Stimulated activated CD4-positive, alpha-beta T cell treated with anti-CD3 and anti-CD28 coated beads, Interleukin-2, amount 100 ng/mL, for 4 hours (primary cell): Measurements from ENCODE around the gene FAM228B.
"Not testable (repeated sequence)": the region's sequence is repeated elsewhere in the genome, so short reads cannot be mapped to it uniquely, and the experiment has no call there.

Experiments
- DNase-seq: peaks from one replicate; pipeline ENCODE4 v3.0.0-alpha.2; 2020; ENCODE audit warnings: low read depth

Gene FAM228B

GRCh38 chr2:24159708-24160107 lies 36.4 kb downstream of the FAM228B start:
- no peak for DNase-seq

GRCh38 chr2:24160761-24161160 lies 37.5 kb downstream of the FAM228B start:
- DNase-seq: no peak

DNA sequence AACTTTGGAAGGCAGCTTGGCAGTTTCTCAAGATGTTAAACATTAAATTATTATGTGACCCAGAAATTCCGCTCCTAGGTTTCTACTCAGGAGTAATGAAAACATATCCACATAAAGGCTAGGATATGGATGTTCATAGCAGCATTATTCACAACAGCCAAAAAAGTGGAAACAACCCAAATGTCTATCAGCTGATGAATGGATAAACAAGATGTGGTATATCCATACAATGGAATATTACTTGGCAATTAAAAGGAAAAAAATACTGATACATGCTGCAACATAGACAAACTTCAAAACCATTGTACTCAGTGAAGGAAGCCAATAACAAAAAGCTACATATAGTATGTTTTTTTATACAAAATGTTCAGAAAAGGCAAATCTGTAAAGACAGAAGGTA lies 39.2 kb downstream of the FAM228B start:
- no peak for DNase-seq

DNA sequence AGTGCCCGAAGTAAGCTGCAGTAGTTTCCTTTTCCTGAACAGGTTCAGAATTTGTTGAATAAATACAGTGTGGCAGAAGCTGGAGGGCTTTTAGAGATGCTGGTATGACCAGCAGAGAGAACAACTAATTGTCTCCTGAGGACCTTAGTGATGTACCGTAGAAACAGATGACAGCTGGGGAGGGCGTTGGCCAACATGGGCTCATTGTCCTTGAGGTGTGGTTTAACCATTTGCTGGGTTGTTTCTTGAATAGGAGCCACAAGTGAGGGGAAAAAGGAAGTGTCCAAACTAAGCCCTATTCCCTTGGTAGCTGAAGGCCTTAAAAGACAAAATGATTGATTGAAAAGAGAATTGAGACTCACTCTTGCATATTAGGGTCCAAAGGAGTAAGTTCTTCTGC lies 39.9 kb downstream of the FAM228B start:
- DNase-seq: no peak

- DNase-seq: no peak
Observed at GRCh38 chr2:24163601-24164000, 40.3 kb downstream of the FAM228B start.

GRCh38 chr2:24164416-24164973 lies 41.2 kb downstream of the FAM228B start:
- no peak for DNase-seq

- no peak for DNase-seq
Observed at GRCh38 chr2:24169023-24169422, 45.8 kb downstream of the FAM228B start.

DNA sequence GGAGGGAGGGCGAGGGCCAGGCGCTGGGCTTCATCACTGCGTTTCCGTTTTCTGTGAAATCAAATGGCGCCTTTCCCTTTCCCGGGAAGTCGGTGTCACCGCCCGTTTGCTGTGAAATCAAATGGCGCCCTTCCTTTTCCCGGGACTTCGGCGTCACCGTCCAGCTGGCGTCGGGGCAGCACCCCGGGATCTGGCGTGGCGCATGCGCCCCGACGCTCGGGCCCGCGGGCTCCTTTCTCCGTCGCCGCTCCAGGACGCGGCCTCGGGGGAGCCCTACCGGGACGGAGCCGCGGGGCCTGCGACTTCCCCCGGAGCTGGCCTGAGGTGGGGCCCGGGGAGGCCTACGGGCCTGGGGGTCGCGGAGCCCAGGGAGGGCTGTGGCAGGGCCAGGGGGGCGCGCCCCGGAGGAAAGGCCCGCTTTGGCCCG lies 51.6 kb downstream of the FAM228B start, which contains the start of gene FAM228A:
Gene FAM228A (plus strand): TSS at position 203 of the 427 bp plus-strand sequence. CDS start 428 bp downstream, outside the sequence.
- no peak for DNase-seq

DNA sequence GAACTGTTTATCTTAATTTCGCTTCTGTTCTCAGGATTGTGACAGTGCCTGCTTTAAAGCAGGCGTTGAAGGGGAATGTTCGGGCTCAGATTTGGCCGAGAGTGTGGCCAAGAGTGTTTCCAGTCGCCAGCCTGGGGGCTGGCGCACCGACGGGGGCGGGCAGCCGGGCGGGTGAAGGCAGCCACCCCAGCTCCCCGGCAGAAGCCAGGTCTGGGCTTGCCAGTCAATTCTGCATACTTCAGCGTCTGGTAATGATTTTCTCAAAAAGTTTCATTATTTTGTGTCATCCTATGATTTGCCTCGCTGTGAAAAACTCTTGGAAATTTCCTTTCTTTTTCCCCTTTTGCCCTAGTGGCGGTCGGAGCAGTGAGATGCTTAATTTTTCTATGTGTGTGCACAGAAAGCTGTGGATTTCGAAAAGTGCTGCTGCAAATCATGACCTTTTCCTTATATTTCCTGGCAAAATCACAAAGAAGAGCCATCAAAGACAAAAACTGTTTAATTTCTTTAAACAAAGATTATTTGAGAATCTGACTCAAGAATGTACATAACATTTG lies 52.4 kb downstream of the FAM228B start:
- no peak for DNase-seq

- DNase-seq: no peak
Observed at GRCh38 chr2:24176326-24176725, 53.1 kb downstream of the FAM228B start.

DNA sequence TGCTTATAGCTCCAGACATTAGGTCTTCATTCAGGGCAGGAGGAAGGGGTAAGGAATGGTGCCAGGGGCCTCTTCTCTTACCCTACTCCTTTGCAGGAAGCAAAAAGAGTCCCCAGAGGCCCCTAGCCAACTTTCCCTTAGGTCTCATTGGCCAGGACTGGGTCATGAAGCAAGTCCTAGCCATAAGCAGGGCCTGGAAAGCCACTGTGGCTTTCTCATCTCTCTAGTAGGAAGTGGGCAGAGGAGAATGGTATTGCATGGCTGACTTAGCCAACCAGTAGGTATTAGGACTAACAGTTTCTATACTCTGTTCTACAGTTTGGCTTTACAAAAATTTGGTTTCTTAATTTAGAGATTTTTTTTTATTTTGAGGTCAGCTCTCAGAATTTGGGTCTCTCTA lies 56.4 kb downstream of the FAM228B start:
- DNase-seq: no peak

DNA sequence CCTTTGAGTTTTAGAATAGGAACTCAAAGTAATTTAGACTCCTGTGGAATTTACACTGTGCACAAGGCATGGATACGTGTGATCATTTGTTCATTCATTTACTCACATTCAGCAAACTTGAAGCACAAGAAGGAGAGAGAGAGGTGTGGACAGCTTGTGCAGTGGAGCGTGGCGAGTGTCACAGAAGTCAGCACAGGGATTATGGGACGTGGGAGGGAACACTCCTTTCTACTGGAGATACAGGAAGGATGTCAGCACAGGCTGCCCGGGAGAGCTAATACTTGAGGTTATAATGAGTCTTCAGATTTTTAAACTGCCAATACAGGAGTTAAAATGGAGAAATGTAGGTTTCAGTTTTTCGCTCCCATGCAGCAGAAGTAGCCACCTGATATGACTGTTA lies 58.6 kb downstream of the FAM228B start:
- DNase-seq: no peak

GRCh38 chr2:24182507-24182906 lies 59.2 kb downstream of the FAM228B start:
- DNase-seq: no peak

- DNase-seq: no peak
Observed at GRCh38 chr2:24183366-24184069, 60.2 kb downstream of the FAM228B start.

DNA sequence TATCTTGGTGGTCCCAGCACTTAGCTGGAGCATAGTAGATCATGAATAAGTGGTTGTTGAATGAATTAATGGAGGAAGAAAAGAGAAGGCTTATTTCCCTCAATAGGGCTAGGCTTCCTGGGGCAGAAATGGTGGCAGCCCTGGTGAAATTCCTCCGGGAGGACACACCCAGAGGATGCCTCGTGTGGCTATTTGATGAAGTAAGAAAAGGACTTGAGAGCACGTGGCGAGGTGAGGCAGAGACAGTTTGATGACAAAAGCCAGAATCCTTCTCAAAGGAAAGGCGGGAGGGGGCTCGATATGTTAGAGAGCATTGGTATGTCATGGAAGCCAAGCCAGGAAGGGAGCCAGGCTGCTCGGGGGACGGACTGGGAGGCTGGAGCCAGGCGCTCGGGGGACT lies 66.3 kb downstream of the FAM228B start:
- DNase-seq: no peak

DNA sequence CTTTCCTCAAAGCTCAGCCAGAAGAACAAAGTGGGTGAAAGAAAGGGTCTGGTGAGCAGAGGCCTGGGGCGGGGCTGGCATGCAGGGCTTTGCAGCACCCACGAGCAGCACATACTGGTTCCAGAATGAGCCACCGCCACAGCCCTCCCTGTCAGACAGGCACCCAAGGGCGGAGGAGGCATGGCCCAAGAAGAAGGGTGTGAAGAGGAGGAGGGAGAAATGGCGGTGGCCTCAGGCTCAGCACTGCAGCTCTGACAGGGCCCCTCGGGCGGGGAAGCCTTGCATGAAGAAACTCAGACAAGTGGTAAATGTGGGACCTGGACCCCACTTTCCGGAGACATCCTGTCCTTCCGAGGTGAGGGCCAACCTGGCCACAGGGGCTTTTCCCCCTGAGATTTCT lies 67.2 kb downstream of the FAM228B start:
- DNase-seq: no peak

DNA sequence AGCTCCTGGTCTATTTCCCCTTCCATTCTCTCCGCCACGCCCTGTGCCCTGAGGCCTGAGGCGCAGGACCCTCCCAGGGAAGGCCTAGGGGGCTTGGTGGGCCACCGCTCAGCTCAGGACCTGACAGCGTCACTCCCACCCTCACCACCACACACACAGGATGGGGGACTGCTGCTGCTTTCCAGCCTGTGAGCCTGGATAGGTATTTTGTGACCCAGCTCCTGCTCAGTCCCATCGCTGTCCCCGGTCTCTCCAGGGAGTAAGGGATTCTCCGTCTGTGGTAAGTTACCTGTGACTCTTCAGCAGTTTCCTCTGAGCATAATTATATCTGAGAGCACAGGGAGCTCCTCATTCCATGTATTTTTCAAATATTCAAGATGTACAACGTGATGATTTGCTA lies 67.9 kb downstream of the FAM228B start:
- no peak for DNase-seq

DNA sequence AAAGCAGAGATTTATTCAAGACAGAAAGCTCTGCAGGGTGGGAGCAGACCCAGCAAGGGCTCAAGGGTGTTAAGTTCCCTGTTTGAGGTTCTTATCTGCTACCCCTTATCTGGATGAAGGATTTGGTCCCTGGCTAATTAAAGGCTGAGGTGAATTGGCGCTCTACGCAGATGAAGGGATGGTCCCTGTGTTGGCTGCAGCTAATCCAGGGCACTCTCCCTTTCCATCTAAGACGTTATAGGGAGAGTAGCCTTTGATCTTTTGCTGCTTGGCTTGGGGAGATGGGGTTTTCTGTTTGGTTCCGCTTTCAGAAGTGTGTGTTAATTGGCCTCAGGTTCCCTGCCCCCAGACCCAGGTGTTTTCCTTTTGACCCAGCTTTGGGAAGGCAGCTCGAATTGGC lies 68.6 kb downstream of the FAM228B start:
- DNase-seq: no peak

DNA sequence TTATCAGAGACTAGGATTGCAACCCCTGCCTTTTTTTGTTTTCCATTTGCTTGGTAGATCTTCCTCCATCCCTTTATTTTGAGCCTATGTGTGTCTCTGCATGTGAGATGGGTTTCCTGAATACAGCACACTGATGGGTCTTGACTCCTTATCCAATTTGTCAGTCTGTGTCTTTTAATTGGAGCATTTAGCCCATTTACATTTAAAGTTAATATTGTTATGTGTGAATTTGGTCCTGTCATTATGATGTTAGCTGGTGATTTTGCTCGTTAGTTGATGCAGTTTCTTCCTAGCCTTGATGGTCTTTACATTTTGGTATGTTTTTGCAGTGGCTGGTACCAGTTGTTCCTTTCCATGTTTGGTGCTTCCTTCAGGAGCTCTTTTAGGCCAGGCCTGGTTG lies 73.9 kb downstream of the FAM228B start:
- DNase-seq: not testable (repeated sequence)

GRCh38 chr2:24199968-24200590 lies 76.8 kb downstream of the FAM228B start:
- DNase-seq: no peak

DNA sequence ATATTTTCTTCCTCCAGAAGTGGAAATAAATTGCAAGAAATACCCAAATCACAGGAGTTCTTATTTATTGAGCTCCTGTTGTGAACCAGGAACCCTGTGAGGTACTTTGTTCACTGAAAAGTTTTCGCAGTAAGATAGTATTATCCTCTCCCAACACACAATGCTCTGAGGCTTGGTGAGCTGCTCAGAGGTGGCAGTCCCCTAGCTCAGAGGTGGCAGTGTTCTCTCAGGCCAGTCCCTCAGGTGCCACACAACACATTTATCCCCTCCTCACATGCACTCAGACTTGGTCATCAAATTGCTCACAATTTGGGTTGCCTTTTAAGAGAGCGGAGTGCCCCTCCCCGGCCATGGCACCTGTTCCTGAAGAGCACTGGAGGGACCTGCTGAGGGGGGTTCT lies 77.5 kb downstream of the FAM228B start:
- no peak for DNase-seq

DNA sequence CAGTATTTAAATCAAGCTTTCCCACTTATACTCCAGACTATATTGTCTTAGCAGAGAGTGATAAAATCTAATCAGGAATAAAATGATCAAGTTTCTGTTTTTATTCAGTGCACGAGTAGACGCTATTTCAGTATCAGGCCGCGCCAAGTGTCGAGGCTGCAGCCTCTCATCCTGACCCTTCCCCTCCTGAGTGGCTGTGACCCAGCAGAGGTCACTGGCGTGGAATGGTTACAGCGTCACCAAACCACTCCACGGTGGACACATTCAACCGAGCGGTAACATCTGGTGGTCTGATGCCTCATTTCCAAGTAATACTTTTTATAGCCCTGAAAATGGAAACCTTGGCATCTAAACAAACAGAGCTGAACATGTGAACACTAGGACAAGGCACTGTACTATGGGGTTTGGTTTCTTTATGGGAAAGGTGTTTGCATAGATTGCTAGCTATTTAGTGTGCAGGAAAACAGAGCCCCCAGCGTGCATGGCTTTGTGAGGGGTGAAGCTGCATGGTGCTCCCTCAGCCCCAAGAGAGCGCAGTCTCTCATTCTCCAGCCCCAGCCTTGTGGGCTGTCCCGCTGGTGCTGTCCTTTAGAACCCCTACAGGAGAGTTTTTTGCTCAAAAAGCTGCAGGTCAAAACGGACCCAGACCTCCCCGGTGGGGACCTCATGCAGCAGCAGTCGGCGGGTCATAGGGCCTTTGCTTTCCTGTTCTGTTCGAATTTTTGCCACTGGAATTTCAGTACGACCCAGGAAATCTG lies 79.9 kb downstream of the FAM228B start:
- no peak for DNase-seq

DNA sequence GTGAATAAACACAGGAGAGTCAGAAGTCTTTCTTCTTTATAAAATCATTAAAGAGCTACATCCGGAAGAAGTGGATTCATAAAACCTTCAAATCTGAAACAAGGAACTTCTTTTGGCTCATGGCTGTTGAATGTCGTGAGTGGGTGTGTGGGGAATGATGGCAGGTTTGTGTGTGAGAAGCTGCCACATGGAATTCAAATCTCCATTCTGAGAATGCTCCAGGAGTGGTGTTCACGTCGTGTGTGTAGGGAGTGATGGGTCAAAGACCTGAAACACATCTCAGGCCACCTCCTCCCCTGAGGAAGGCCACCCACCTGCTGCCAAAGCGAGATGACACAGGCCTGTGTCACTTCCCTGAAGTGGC lies 80.5 kb downstream of the FAM228B start:
- DNase-seq: no peak
